CD4-positive, alpha-beta T cell treated with Interferon gamma for 1 hour (primary cell): Measurements from ENCODE around the gene MPZL3.

ENCODE experiments used
- DNase-seq: peaks from one replicate; pipeline ENCODE4 v3.0.0-alpha.2; 2020

MPZL3 gene

GRCh38 chr11:118230088-118230487 lies 22.1 kb downstream of the MPZL3 start:
- DNase-seq = no peak

GRCh38 chr11:118229274-118229847 lies 22.8 kb downstream of the MPZL3 start:
- no peak for DNase-seq

- DNase-seq = no peak
Measured at GRCh38 chr11:118227865-118228785, 24.0 kb downstream of the MPZL3 start.

GRCh38 chr11:118226781-118227180 lies 25.4 kb downstream of the MPZL3 start:
- no peak for DNase-seq

- DNase-seq = peak; percentile 22
Measured at GRCh38 chr11:118226296-118226695, 25.9 kb downstream of the MPZL3 start.

- peak; percentile 61 for DNase-seq
Measured at GRCh38 chr11:118224511-118225188, 27.5 kb downstream of the MPZL3 start, which contains the start of gene JAML. Gene JAML (minus strand): TSS chr11:118225011. CDS start chr11:118214866, 10,145 bp downstream.

- DNase-seq = no peak
Measured at GRCh38 chr11:118223992-118224391, 28.2 kb downstream of the MPZL3 start.

GRCh38 chr11:118223570-118223969 lies 28.6 kb downstream of the MPZL3 start:
- no peak for DNase-seq

- DNase-seq = no peak
Measured at GRCh38 chr11:118222437-118222836, 29.7 kb downstream of the MPZL3 start.

- no peak for DNase-seq
Measured at GRCh38 chr11:118221419-118221818, 30.7 kb downstream of the MPZL3 start.

GRCh38 chr11:118219732-118220131 lies 32.4 kb downstream of the MPZL3 start:
- no peak for DNase-seq

GRCh38 chr11:118219244-118219643 lies 32.9 kb downstream of the MPZL3 start:
- no peak for DNase-seq

- DNase-seq = no peak
Measured at GRCh38 chr11:118217575-118217974, 34.6 kb downstream of the MPZL3 start.

- DNase-seq = no peak
Measured at GRCh38 chr11:118216621-118217481, 35.3 kb downstream of the MPZL3 start.

- no peak for DNase-seq
Measured at GRCh38 chr11:118215765-118216164, 36.4 kb downstream of the MPZL3 start.

GRCh38 chr11:118215262-118215661 lies 36.9 kb downstream of the MPZL3 start:
- no peak for DNase-seq

GRCh38 chr11:118214210-118214914 lies 37.8 kb downstream of the MPZL3 start:
- peak; percentile 20 for DNase-seq

- no peak for DNase-seq
Measured at GRCh38 chr11:118213781-118214180, 38.4 kb downstream of the MPZL3 start.

GRCh38 chr11:118213201-118213600 lies 39.0 kb downstream of the MPZL3 start:
- DNase-seq = no peak

GRCh38 chr11:118212781-118213191 lies 39.4 kb downstream of the MPZL3 start:
- DNase-seq = no peak

- no peak for DNase-seq
Measured at GRCh38 chr11:118212131-118212725, 39.9 kb downstream of the MPZL3 start.

- no peak for DNase-seq
Measured at GRCh38 chr11:118211006-118211405, 41.2 kb downstream of the MPZL3 start.
